Transverse colon (tissue), 4 donors: ENCODE data around the gene TMEM74B.

ENCODE experiments used
- EP300 ChIP-seq: sonication (generic); formaldehyde crosslinking; IDR thresholded peaks from one replicate; pipeline ENCODE4 v1.6.1; 2017; ENCODE audit warnings: antibody characterized with exemption, low read depth
- POLR2A ChIP-seq: fragments of 450-650 bp; IDR thresholded peaks from one replicate; pipeline ENCODE4 v1.6.1; 2016; ENCODE audit warnings: antibody characterized with exemption, mild to moderate bottlenecking, moderate library complexity
- POLR2AphosphoS5 ChIP-seq, 3 donors: sonication (generic); formaldehyde crosslinking; IDR thresholded peaks; one replicate each; pipeline ENCODE4 v1.6.1; 2016; ENCODE audit warnings: antibody characterized with exemption in 3 of 3
- TF ChIP-seq, protein P1 (sequence below), 5 experiments: fragments of 200-600 bp in 3 of 5; fragments of 450-650 bp in 2 of 5; sonication (generic) in 3 of 5; IDR thresholded peaks; 1 replicate in 2 of 5; 2 replicates in 3 of 5; pipeline ENCODE4 v1.5.1; 2016 to 2017; ENCODE audit warnings: antibody characterized with exemption in 5 of 5, inconsistent platforms in 3 of 5, mild to moderate bottlenecking in 2 of 5, moderate library complexity in 1 of 5

DNA sequence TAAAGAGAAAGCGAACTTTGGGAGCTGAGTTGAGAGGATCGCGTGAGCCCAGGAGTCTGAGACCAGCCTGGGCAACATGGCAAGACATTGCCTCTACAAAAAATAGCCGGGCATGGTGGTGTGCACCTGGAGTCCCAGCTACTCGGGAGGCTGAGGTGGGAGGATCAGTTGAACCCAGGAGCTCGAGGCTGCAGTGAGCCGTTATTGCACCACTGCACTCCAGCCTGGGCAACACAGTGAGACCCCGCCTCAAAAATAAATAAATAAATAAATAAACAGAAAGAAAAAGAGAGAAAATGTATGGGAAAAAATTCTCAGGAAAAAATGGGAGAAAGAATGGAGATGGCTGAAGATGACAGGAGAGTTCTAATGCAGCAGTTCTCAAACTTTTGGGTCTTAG lies 21.0 kb upstream of the TMEM74B start:
- TF ChIP-seq, protein P1, sequence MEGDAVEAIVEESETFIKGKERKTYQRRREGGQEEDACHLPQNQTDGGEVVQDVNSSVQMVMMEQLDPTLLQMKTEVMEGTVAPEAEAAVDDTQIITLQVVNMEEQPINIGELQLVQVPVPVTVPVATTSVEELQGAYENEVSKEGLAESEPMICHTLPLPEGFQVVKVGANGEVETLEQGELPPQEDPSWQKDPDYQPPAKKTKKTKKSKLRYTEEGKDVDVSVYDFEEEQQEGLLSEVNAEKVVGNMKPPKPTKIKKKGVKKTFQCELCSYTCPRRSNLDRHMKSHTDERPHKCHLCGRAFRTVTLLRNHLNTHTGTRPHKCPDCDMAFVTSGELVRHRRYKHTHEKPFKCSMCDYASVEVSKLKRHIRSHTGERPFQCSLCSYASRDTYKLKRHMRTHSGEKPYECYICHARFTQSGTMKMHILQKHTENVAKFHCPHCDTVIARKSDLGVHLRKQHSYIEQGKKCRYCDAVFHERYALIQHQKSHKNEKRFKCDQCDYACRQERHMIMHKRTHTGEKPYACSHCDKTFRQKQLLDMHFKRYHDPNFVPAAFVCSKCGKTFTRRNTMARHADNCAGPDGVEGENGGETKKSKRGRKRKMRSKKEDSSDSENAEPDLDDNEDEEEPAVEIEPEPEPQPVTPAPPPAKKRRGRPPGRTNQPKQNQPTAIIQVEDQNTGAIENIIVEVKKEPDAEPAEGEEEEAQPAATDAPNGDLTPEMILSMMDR (IDR thresholded peaks at IDR 0.05): no peak
- TF ChIP-seq POLR2AphosphoS5 (IDR thresholded peaks at IDR 0.05): no peak
- TF ChIP-seq POLR2A: no peak
- TF ChIP-seq EP300: no peak
